ENCODE data around the gene WBP4. TPM values are rescaled to one million over a fixed set of nuclear protein-coding genes. Genes with fewer than 3 reads are reported as not detected.
A peak's percentile ranks its signal among the peaks of the same experiment; 100 is the strongest.

WBP4 gene
- polyA plus RNA-seq, 2 of the 4 experiments (the other 2 are of a cell fraction) = 9.0 to 13.9 TPM

GRCh38 chr13:41017159-41017558, 44.1 kb upstream of the WBP4 start:
- POLR2A ChIA-PET = interaction anchor here (1.2 kb wide), 1 partner anchor 44 kb away, joined by 9 read pairs; the partner anchor contains the start of gene WBP4
- DNase-seq (ENCODE audit: low read depth in 1 of 2, low spot score in 1 of 2) = peak in 1 of 2 experiments; percentile 41
- Histone ChIP-seq H3K4me3 (peak overlapping the region; percentile 54), H3K4me1 (peaks cover 31% of the 10 kb centered on the region; the same call in 2 of the 3 replicates), H3K4me2 (peak overlapping the region; percentile 85), H3K27ac (peak overlapping the region; percentile 69 to 82), H3K9me3 (no peaks in the 10 kb centered on the region)
- FAIRE-seq = no peak
- 3% methylated on average over 2 of the region's 2 CpGs for WGBS (ENCODE audit: missing lambda C conversion rate)
- TF ChIP-seq ESRRA (IDR thresholded peaks at IDR 0.05; ENCODE audit: borderline replicate concordance, low read length) = no peak
- peak in 1 of 2 experiments; percentile 70; a peak in 3 of 6 replicates for ATAC-seq
- CTCF ChIA-PET = interaction anchor here (1.1 kb wide), 1 partner anchor 9 kb away, joined by 3 read pairs; no protein-coding TSS in a partner anchor

- no peak for TF ChIP-seq ZFP36 (IDR thresholded peaks at IDR 0.05; ENCODE audit: borderline replicate concordance, partially characterized antibody)
- TF ChIP-seq FOSL2 (IDR thresholded peaks at IDR 0.05) = no peak
- peak; percentile 23; the same call in 1 of the 2 replicates for TF ChIP-seq FOSL2 (CRISPR knock-in tag; IDR thresholded peaks at IDR 0.05)
- no peaks in the 10 kb centered on the region for H3K9me3 ChIP-seq
- ATAC-seq (peak in 1 of 2 experiments; percentile 62; a peak in 3 of 6 replicates), FAIRE-seq (no peak), DNase-seq (ENCODE audit: low read depth in 1 of 2, low spot score in 1 of 2) (peak in 1 of 2 experiments; percentile 58)
- peak overlapping the region; percentile 69 to 82 for H3K27ac ChIP-seq
- CTCF ChIA-PET = interaction anchor here (0.9 kb wide), 1 partner anchor 36 kb away, joined by 3 read pairs; no protein-coding TSS in a partner anchor
- peak overlapping the region; percentile 85 for H3K4me2 ChIP-seq
- peaks cover 31% of the 10 kb centered on the region; the same call in 2 of the 3 replicates for H3K4me1 ChIP-seq
- under 1% methylated on average over 3 of the region's 3 CpGs for WGBS (ENCODE audit: missing lambda C conversion rate)
- peak overlapping the region; percentile 54 for H3K4me3 ChIP-seq
- POLR2A ChIA-PET = interaction anchor here (1.2 kb wide), 1 partner anchor 43 kb away, joined by 9 read pairs; the partner anchor contains the start of gene WBP4
These were observed 43.3 kb upstream of the WBP4 start for GRCh38 chr13:41017817-41018601.

- Histone ChIP-seq H3K4me3 (peak overlapping the region; percentile 54), H3K27ac (peak overlapping the region; percentile 82 to 94), H3K4me1 (peaks cover 31% of the 10 kb centered on the region; the same call in 2 of the 3 replicates), H3K4me2 (peak overlapping the region; percentile 85), H3K9me3 (no peaks in the 10 kb centered on the region)
- WGBS (ENCODE audit: missing lambda C conversion rate) = 2% methylated on average over 1 of the region's 1 CpG
- ATAC-seq (no peak), FAIRE-seq (no peak), DNase-seq (ENCODE audit: low read depth in 1 of 2, low spot score in 1 of 2) (no peak)
- ChIA-PET POLR2A (interaction anchor here (0.7 to 1.0 kb wide), 3 partner anchors 41 to 229 kb away, joined by 3 to 5 read pairs (median 4); partner anchors contain the start of gene SLC25A15), CTCF (interaction anchor here (1.4 kb wide), 1 partner anchor 36 kb away, joined by 6 read pairs; no protein-coding TSS in a partner anchor)
- TF ChIP-seq RNF2 (IDR thresholded peaks at IDR 0.05; ENCODE audit: borderline replicate concordance, low read depth) (no peak), EHF (CRISPR knock-in tag; IDR thresholded peaks at IDR 0.05) (no peak), NR3C1 (IDR thresholded peaks at IDR 0.05) (no peak), SREBF2 (IDR thresholded peaks at IDR 0.05) (no peak), CTCF (IDR thresholded peaks at IDR 0.05) (no peak), ATOH8 (CRISPR knock-in tag; IDR thresholded peaks at IDR 0.05; ENCODE audit: low read depth) (no peak)
These were observed 42.7 kb upstream of the WBP4 start for GRCh38 chr13:41018602-41018948.

GRCh38 chr13:41019011-41019487, 42.3 kb upstream of the WBP4 start, which contains the start of gene ELF1:
TSS of gene ELF1 (minus strand) at chr13:41019316. CDS start at chr13:40982054, 37,262 bp downstream.
- Histone ChIP-seq H3K27ac (peak within 1 kb of the TSS; percentile 82 to 94), H3K4me1 (peaks cover 31% of the 10 kb centered on the region; the same call in 2 of the 3 replicates), H3K9me3 (no peaks in the 10 kb centered on the region), H3K4me2 (peak within 1 kb of the TSS; percentile 85), H3K4me3 (peak within 1 kb of the TSS; percentile 54)
- FAIRE-seq (no peak), ATAC-seq (peak; percentile 93), DNase-seq (ENCODE audit: low read depth in 1 of 2, low spot score in 1 of 2) (peak; percentile 50 to 84)
- POLR2A ChIA-PET = interaction anchor here (0.7 to 1.0 kb wide), 3 partner anchors 41 to 230 kb away, joined by 3 to 5 read pairs (median 4); partner anchors contain the start of gene SLC25A15
- CTCF ChIA-PET = interaction anchor here (0.9 to 1.4 kb wide), 2 partner anchors 35 to 36 kb away, joined by 3 to 6 read pairs; no protein-coding TSS in a partner anchor
- WGBS (ENCODE audit: missing lambda C conversion rate) = 0% methylated on average over 4 of the region's 4 CpGs
- TF ChIP-seq CTCF (IDR thresholded peaks at IDR 0.05) (no peak), FOXS1 (CRISPR knock-in tag; IDR thresholded peaks at IDR 0.05) (no peak), SREBF2 (IDR thresholded peaks at IDR 0.05) (no peak), CBX8 (IDR thresholded peaks at IDR 0.05) (no peak), RFX5 (IDR thresholded peaks at IDR 0.05) (no peak), BCL3 (IDR thresholded peaks at IDR 0.05) (no peak), E2F6 (IDR thresholded peaks at IDR 0.05; ENCODE audit: borderline replicate concordance, low read depth) (no peak), JUN (IDR thresholded peaks at IDR 0.05) (peak in 1 of 2 experiments; percentile 34; a peak in 1 of 5 replicates), MYC (IDR thresholded peaks at IDR 0.05; ENCODE audit: borderline replicate concordance, low read length) (no peak)
- TF ChIP-seq, protein P1, sequence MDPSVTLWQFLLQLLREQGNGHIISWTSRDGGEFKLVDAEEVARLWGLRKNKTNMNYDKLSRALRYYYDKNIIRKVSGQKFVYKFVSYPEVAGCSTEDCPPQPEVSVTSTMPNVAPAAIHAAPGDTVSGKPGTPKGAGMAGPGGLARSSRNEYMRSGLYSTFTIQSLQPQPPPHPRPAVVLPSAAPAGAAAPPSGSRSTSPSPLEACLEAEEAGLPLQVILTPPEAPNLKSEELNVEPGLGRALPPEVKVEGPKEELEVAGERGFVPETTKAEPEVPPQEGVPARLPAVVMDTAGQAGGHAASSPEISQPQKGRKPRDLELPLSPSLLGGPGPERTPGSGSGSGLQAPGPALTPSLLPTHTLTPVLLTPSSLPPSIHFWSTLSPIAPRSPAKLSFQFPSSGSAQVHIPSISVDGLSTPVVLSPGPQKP (IDR thresholded peaks at IDR 0.05; ENCODE audit: low read depth, low read length) = no peak

Measured in A549 (cell line).